H1 (cell line): ENCODE data around the gene SYT15. TPM values are rescaled to one million over a fixed set of nuclear protein-coding genes. Genes with fewer than 3 reads are reported as not detected.
"Not testable (repeated sequence)": the region's sequence is repeated elsewhere in the genome, so short reads cannot be mapped to it uniquely, and the experiment has no call there.

Source experiments
- CTCF ChIA-PET: fragments of 300-600 bp; sonication (Branson Sonifier 250); formaldehyde crosslinking; loops from one replicate; lab custom pipeline; 2021; ENCODE audit not compliant: partially characterized antibody; lab: Charles Lee
- POLR2A ChIA-PET: fragments of 300-600 bp; sonication (Branson Sonifier 250); formaldehyde crosslinking; loops from one replicate; lab custom pipeline; 2021; ENCODE audit warnings: inconsistent platforms; ENCODE audit not compliant: partially characterized antibody; lab: Charles Lee
- DNase-seq, 2 experiments: peaks; one replicate each; pipeline versions ENCODE4 v3.0.0 to v3.0.0-alpha.2; 2010 to 2022; ENCODE audit warnings: low spot score in 2 of 2, low read depth in 1 of 2, mixed read lengths in 1 of 2
- FAIRE-seq: peaks from 2 replicates; lab custom pipeline; 2011; peaks lifted over from hg19 to GRCh38; lab: Jason Lieb, UNC
- H2AFZ ChIP-seq: 2 replicates; pipeline ENCODE4 v1.8.1; 2012; ENCODE audit warnings: low read length, inconsistent platforms
- H2AK5ac ChIP-seq: 2 replicates; pipeline ENCODE4 v1.6.1; 2013; ENCODE audit warnings: low read depth, low read length
- H2BK120ac ChIP-seq: replicated peaks from 2 replicates; pipeline ENCODE3; 2013; ENCODE audit warnings: low read depth, low read length, inconsistent platforms
- H2BK12ac ChIP-seq: 2 replicates; pipeline ENCODE4 v1.6.1; 2013; ENCODE audit warnings: low read depth, low read length
- H2BK15ac ChIP-seq: 2 replicates; pipeline ENCODE4 v1.6.1; 2013; ENCODE audit warnings: low read length
- H2BK20ac ChIP-seq: 2 replicates; pipeline ENCODE4 v1.6.1; 2013; ENCODE audit warnings: low read length
- H2BK5ac ChIP-seq: 2 replicates; pipeline ENCODE4 v1.6.1; 2013; ENCODE audit warnings: low read depth, low read length
- H3K14ac ChIP-seq: 2 replicates; pipeline ENCODE4 v1.6.1; 2013; ENCODE audit warnings: inconsistent platforms; ENCODE audit not compliant: insufficient read length
- H3K18ac ChIP-seq: 2 replicates; pipeline ENCODE4 v1.6.1; 2013; ENCODE audit warnings: low read length; ENCODE audit errors: extremely low read depth
- H3K23ac ChIP-seq: 2 replicates; pipeline ENCODE4 v1.6.1; 2013; ENCODE audit warnings: inconsistent platforms; ENCODE audit not compliant: insufficient read length
- H3K23me2 ChIP-seq: 2 replicates; pipeline ENCODE4 v1.6.1; 2013; ENCODE audit warnings: low read depth, low read length
- H3K27ac ChIP-seq: 2 replicates; pipeline ENCODE4 v1.6.1; 2011; ENCODE audit warnings: low read depth, low read length, inconsistent platforms
- H3K27me3 ChIP-seq, 4 experiments: replicated peaks in 1 of 4; 1 replicate in 1 of 4; 2 replicates in 3 of 4; pipeline versions ENCODE4 v1.6.1 to v1.8.1; 2011 to 2013; ENCODE audit warnings: low read length in 3 of 4, mild to moderate bottlenecking in 3 of 4, inconsistent platforms in 2 of 4, mixed read lengths in 2 of 4, moderate library complexity in 1 of 4; ENCODE audit not compliant: control insufficient read depth in 3 of 4, insufficient read depth in 3 of 4; ENCODE audit errors: extremely low read depth in 1 of 4
- H3K36me3 ChIP-seq, 4 experiments: 2 replicates each; pipeline versions ENCODE4 v1.6.1 to v1.8.1; 2011 to 2013; ENCODE audit warnings: mild to moderate bottlenecking in 4 of 4, low read length in 3 of 4, moderate library complexity in 2 of 4, control low read depth in 1 of 4, inconsistent platforms in 1 of 4; ENCODE audit not compliant: insufficient read depth in 4 of 4, control insufficient read depth in 2 of 4
- H3K4ac ChIP-seq: replicated peaks from 2 replicates; pipeline ENCODE3; 2013; ENCODE audit warnings: low read length, low read depth, mixed read lengths, inconsistent platforms; ENCODE audit not compliant: insufficient read length
- H3K4me1 ChIP-seq, 4 experiments: replicated peaks in 1 of 4; 1 replicate in 1 of 4; 2 replicates in 3 of 4; pipeline versions ENCODE4 v1.6.1 to v1.8.1; 2011 to 2013; ENCODE audit warnings: low read length in 3 of 4, inconsistent platforms in 2 of 4, mixed read lengths in 1 of 4; ENCODE audit not compliant: insufficient read depth in 4 of 4, control insufficient read depth in 3 of 4
- H3K4me2 ChIP-seq, 2 experiments: 2 replicates each; pipeline versions ENCODE4 v1.6.1 to v1.8.1; 2011 to 2013; ENCODE audit warnings: low read depth in 2 of 2, low read length in 2 of 2, control low read depth in 1 of 2, inconsistent platforms in 1 of 2, mild to moderate bottlenecking in 1 of 2; ENCODE audit not compliant: insufficient read depth in 1 of 2
- H3K4me3 ChIP-seq, 4 experiments: fragments of 200-600, 300-600 bp in 1 of 4; sonication (generic), shearing (Covaris generic), sonication (Bioruptor Twin) in 1 of 4; 2 replicates each; pipeline versions ENCODE4 v1.5.1 to v1.8.1; 2011 to 2016; ENCODE audit warnings: low read length in 4 of 4, low read depth in 3 of 4, control low read depth in 2 of 4, inconsistent platforms in 2 of 4, mild to moderate bottlenecking in 2 of 4, mixed read lengths in 1 of 4, moderate library complexity in 1 of 4; ENCODE audit not compliant: insufficient read depth in 2 of 4; ENCODE audit errors: extremely low read depth in 1 of 4
- H3K56ac ChIP-seq: replicated peaks from 2 replicates; pipeline ENCODE3; 2013; ENCODE audit warnings: low read depth, mild to moderate bottlenecking, mixed read lengths, low read length, inconsistent platforms; ENCODE audit not compliant: insufficient read length
- H3K79me1 ChIP-seq: 2 replicates; pipeline ENCODE4 v1.6.1; 2013; ENCODE audit warnings: low read depth, low read length, control low read depth
- H3K79me2 ChIP-seq, 2 experiments: 2 replicates each; pipeline versions ENCODE4 v1.6.1 to v1.8.1; 2012 to 2013; ENCODE audit warnings: low read length in 2 of 2, mild to moderate bottlenecking in 2 of 2, inconsistent platforms in 1 of 2; ENCODE audit not compliant: insufficient read depth in 2 of 2, control insufficient read depth in 1 of 2
- H3K9ac ChIP-seq, 4 experiments: replicated peaks in 1 of 4; 1 replicate in 1 of 4; 2 replicates in 3 of 4; pipeline versions ENCODE4 v1.6.1 to v1.8.1; 2011 to 2013; ENCODE audit warnings: low read depth in 3 of 4, low read length in 3 of 4, control low read depth in 2 of 4, mild to moderate bottlenecking in 2 of 4, moderate library complexity in 2 of 4, inconsistent platforms in 1 of 4; ENCODE audit errors: extremely low read depth in 1 of 4
- H3K9me3 ChIP-seq, 2 experiments: 2 replicates each; pipeline versions ENCODE4 v1.6.1 to v1.8.1; 2012 to 2013; ENCODE audit warnings: mild to moderate bottlenecking in 2 of 2, moderate library complexity in 2 of 2, control low read depth in 1 of 2, inconsistent platforms in 1 of 2, low read depth in 1 of 2, low read length in 1 of 2, mixed read lengths in 1 of 2; ENCODE audit not compliant: insufficient read depth in 2 of 2
- H4K20me1 ChIP-seq, 2 experiments: replicated peaks in 1 of 2; 2 replicates each; pipeline versions ENCODE3 to v1.8.1; 2011 to 2013; ENCODE audit warnings: inconsistent platforms in 2 of 2, low read length in 2 of 2, mild to moderate bottlenecking in 1 of 2; ENCODE audit not compliant: insufficient read depth in 2 of 2, control insufficient read depth in 1 of 2
- H4K5ac ChIP-seq: 2 replicates; pipeline ENCODE4 v1.6.1; 2013; ENCODE audit warnings: low read length, low read depth, mixed read lengths, inconsistent platforms; ENCODE audit not compliant: insufficient read length
- H4K8ac ChIP-seq: 2 replicates; pipeline ENCODE4 v1.8.0; 2013; ENCODE audit warnings: mild to moderate bottlenecking, moderate library complexity, low read length, inconsistent platforms; ENCODE audit not compliant: insufficient read depth; ENCODE audit errors: extremely low read depth
- H4K91ac ChIP-seq: replicated peaks from 2 replicates; pipeline ENCODE3; 2013; ENCODE audit warnings: low read length, mixed read lengths, inconsistent platforms; ENCODE audit not compliant: insufficient read length
- WGBS, 2 experiments: shearing (Covaris generic) in 1 of 2; methylation state at CpG; one replicate each; pipeline versions ENCODE4 v1.1.6 to v1.1.7; 2013 to 2015; ENCODE audit warnings: low lambda C conversion rate in 2 of 2, mixed read lengths in 2 of 2, inconsistent platforms in 1 of 2, low coverage in 1 of 2, missing lambda C conversion rate in 1 of 2; ENCODE audit not compliant: insufficient replicate concordance in 2 of 2, insufficient coverage in 1 of 2, insufficient read length in 1 of 2; ENCODE audit errors: extremely low coverage in 1 of 2, missing lambda C conversion rate in 1 of 2; 5-methylcytosine and 5-hydroxymethylcytosine counted together
- polyA plus RNA-seq, 7 experiments: library from polyadenylated mRNA; depleted of rRNA in 3 of 7; stranded (reverse) in 5 of 7; unstranded in 2 of 7; fragments of >200 nt in 5 of 7; fragments of 200-250 nt in 2 of 7; gene quantifications; 1 replicate in 5 of 7; 2 replicates in 1 of 7; 4 replicates in 1 of 7; pipeline versions ENCODE4 v1.2.1 to v1.2.3, GENCODE V29; 2011 to 2013; ENCODE audit warnings: missing spikeins in 2 of 7, mixed read lengths in 2 of 7
- total RNA-seq: library from RNA; stranded (reverse); fragmentation: NEBNext Ultra II Directional; extraction: Animal tissue kit (Norgen Biotek cat#: 25700); gene quantifications from 2 replicates; pipeline ENCODE4 v1.2.1, GENCODE V29; 2021

Gene SYT15
- total and polyA plus RNA-seq, 2 of the 8 experiments (the other 6 are each of a cell fraction or from before 2014, with no cell fraction given) = 0.39 to 0.61 TPM

DNA sequence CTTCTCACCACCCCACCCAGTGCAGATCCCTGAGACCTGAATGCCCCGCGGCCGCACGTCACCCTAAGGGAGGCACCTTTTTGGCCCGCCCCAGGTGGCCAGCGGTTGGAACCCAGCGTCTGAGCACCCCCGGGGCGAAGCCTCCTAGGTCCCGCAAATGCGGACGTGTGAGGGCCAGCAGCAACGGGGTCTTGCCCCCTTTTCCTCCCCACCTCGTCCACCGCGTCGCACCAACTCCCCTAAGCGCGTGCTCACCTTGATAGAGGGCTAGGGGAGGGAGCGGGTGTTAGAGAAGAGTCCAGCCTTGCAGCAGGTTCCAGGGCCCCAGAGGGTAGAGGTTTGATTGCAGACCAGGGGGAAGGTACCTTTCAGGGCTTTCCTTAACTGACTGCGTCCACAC, 450 bp downstream of the SYT15 start:
- H3K4me1 ChIP-seq, H4K91ac ChIP-seq, H2AFZ ChIP-seq, H2BK15ac ChIP-seq, H2BK12ac ChIP-seq, POLR2A ChIA-PET, H4K20me1 ChIP-seq, H2AK5ac ChIP-seq, H3K79me2 ChIP-seq, H3K9ac ChIP-seq, H3K9me3 ChIP-seq, H3K79me1 ChIP-seq, H2BK20ac ChIP-seq, FAIRE-seq, H3K27ac ChIP-seq, H3K56ac ChIP-seq, H2BK5ac ChIP-seq, H3K18ac ChIP-seq, H2BK120ac ChIP-seq, H3K4me3 ChIP-seq, H3K23me2 ChIP-seq, H3K4ac ChIP-seq, CTCF ChIA-PET, H3K23ac ChIP-seq, H4K5ac ChIP-seq, H3K14ac ChIP-seq, DNase-seq, H4K8ac ChIP-seq, H3K4me2 ChIP-seq, H3K36me3 ChIP-seq, H3K27me3 ChIP-seq: not testable (repeated sequence)
- no CpG with 5 or more reads among the region's 21 CpGs for WGBS, 2 experiments

GRCh38 chr10:46581997-46582396, 3.1 kb downstream of the SYT15 start:
- H3K4me3 ChIP-seq, H2BK5ac ChIP-seq, DNase-seq, H2BK15ac ChIP-seq, H3K9me3 ChIP-seq, H4K8ac ChIP-seq, H3K23ac ChIP-seq, FAIRE-seq, H2AFZ ChIP-seq, H4K91ac ChIP-seq, H3K27me3 ChIP-seq, H3K4me2 ChIP-seq, H2AK5ac ChIP-seq, H3K4ac ChIP-seq, H3K9ac ChIP-seq, H3K23me2 ChIP-seq, H3K56ac ChIP-seq, POLR2A ChIA-PET, H3K4me1 ChIP-seq, H4K20me1 ChIP-seq, H3K36me3 ChIP-seq, H3K14ac ChIP-seq, H3K27ac ChIP-seq, H3K79me1 ChIP-seq, H3K79me2 ChIP-seq, H2BK12ac ChIP-seq, CTCF ChIA-PET, H4K5ac ChIP-seq, H3K18ac ChIP-seq, H2BK20ac ChIP-seq, H2BK120ac ChIP-seq: not testable (repeated sequence)
- 88% methylated on average over 5 of the region's 12 CpGs; no CpG with 5 or more reads in 1 of the 2 experiments for WGBS, 2 experiments
